B cell (primary cell): Measurements from ENCODE around the gene DCDC1. TPM values are rescaled to one million over a fixed set of nuclear protein-coding genes. Genes with fewer than 3 reads are reported as not detected.

Experiments used
- ATAC-seq: fragments of 200-7000 bp; cut with Tn5 transposase; one replicate; pipeline ENCODE4 v1.10.0; 2021; ENCODE audit warnings: low read depth, mild to moderate bottlenecking, moderate number of reproducible peaks, moderate library complexity
- CTCF ChIA-PET: fragments of 350-600 bp; sonication (Branson Sonifier 250); formaldehyde crosslinking; loops from one replicate; lab custom pipeline; 2021; ENCODE audit warnings: antibody characterized with exemption, inconsistent platforms; lab: Charles Lee
- POLR2A ChIA-PET: fragments of 350-600 bp; sonication (Branson Sonifier 250); formaldehyde crosslinking; loops from one replicate; lab custom pipeline; 2021; ENCODE audit warnings: antibody characterized with exemption; lab: Charles Lee
- DNase-seq: peaks from one replicate; pipeline ENCODE4 v3.0.0; 2013
- H2AFZ ChIP-seq: 2 replicates; pipeline ENCODE4 v1.6.1; 2012; ENCODE audit warnings: mild to moderate bottlenecking, low read depth, low read length; ENCODE audit not compliant: insufficient read depth, poor library complexity, severe bottlenecking
- H3K27ac ChIP-seq, 2 donors: 1 replicate in 1 of 2; 2 replicates in 1 of 2; pipeline ENCODE4 v1.5.1; 2012 to 2013; ENCODE audit warnings: low read length in 2 of 2, mild to moderate bottlenecking in 2 of 2, moderate library complexity in 1 of 2
- H3K27me3 ChIP-seq, 4 experiments: fragments of 200-600 bp in 1 of 4; sonication (generic) in 1 of 4; replicated peaks in 1 of 4; 1 replicate in 2 of 4; 2 replicates in 2 of 4; pipeline versions ENCODE4 v1.6.1 to v1.7.0; 2013 to 2016; ENCODE audit warnings: low read length in 3 of 4, mild to moderate bottlenecking in 2 of 4, mixed read lengths in 1 of 4, moderate library complexity in 1 of 4; ENCODE audit not compliant: insufficient read depth in 4 of 4, control insufficient read depth in 3 of 4; ENCODE audit errors: control extremely low read depth in 1 of 4
- H3K36me3 ChIP-seq, 2 experiments: replicated peaks in 1 of 2; 1 replicate in 1 of 2; 2 replicates in 1 of 2; pipeline versions ENCODE4 v1.6.1 to v1.7.1; 2013; ENCODE audit warnings: low read length in 1 of 2; ENCODE audit not compliant: insufficient read depth in 2 of 2, control insufficient read depth in 1 of 2; ENCODE audit errors: control extremely low read depth in 1 of 2, extremely low read depth in 1 of 2
- H3K4me1 ChIP-seq, 2 donors: fragments of 200-600 bp in 1 of 2; sonication (generic) in 1 of 2; 1 replicate in 1 of 2; 2 replicates in 1 of 2; pipeline versions ENCODE4 v1.5.1 to v1.6.1; 2013 to 2017; ENCODE audit warnings: low read length in 2 of 2; ENCODE audit not compliant: control insufficient read depth in 2 of 2, insufficient read depth in 2 of 2
- H3K4me2 ChIP-seq: replicated peaks from 2 replicates; pipeline ENCODE3; 2012; ENCODE audit warnings: mild to moderate bottlenecking, low read depth, low read length; ENCODE audit not compliant: poor library complexity, severe bottlenecking
- H3K4me3 ChIP-seq, 5 experiments: fragments of 200-600 bp in 1 of 5; sonication (generic) in 1 of 5; 1 replicate in 3 of 5; 2 replicates in 2 of 5; pipeline versions ENCODE4 v1.5.1 to v1.7.0; 2011 to 2016; ENCODE audit warnings: low read length in 4 of 5, mild to moderate bottlenecking in 4 of 5, low read depth in 2 of 5, control low read depth in 1 of 5, moderate library complexity in 1 of 5; ENCODE audit not compliant: insufficient read depth in 1 of 5; ENCODE audit errors: control extremely low read depth in 1 of 5, extremely low read depth in 1 of 5
- H3K79me2 ChIP-seq: fragments of 200-600 bp; sonication (generic); one replicate; pipeline ENCODE4 v1.6.0; 2016; ENCODE audit warnings: low read length; ENCODE audit not compliant: control insufficient read depth, insufficient read depth
- H3K9ac ChIP-seq: fragments of 200-600 bp; sonication (generic); 2 replicates; pipeline ENCODE4 v1.6.1; 2017; ENCODE audit warnings: mild to moderate bottlenecking, low read length, moderate library complexity
- H3K9me3 ChIP-seq, 3 donors: one replicate each; pipeline versions ENCODE4 v1.6.1 to v1.7.1; 2013; ENCODE audit warnings: low read length in 2 of 3; ENCODE audit not compliant: control insufficient read depth in 2 of 3, insufficient read depth in 1 of 3; ENCODE audit errors: control extremely low read depth in 1 of 3
- H4K20me1 ChIP-seq: 2 replicates; pipeline ENCODE4 v1.6.0; 2012; ENCODE audit warnings: mild to moderate bottlenecking, low read length; ENCODE audit not compliant: insufficient read depth, control insufficient read depth, poor library complexity, severe bottlenecking
- H3K27ac Mint-ChIP-seq: one replicate; pipeline ENCODE4 v1.8.0; 2021; ENCODE audit warnings: mixed read lengths
- H3K27me3 Mint-ChIP-seq: one replicate; pipeline ENCODE4 v1.8.0; 2021; ENCODE audit warnings: mixed read lengths
- H3K4me1 Mint-ChIP-seq: one replicate; pipeline ENCODE4 v1.8.0; 2021; ENCODE audit warnings: mixed read lengths
- H3K4me3 Mint-ChIP-seq: one replicate; pipeline ENCODE4 v1.8.0; 2021; ENCODE audit warnings: mixed read lengths
- H3K9me3 Mint-ChIP-seq: one replicate; pipeline ENCODE4 v1.8.0; 2022; ENCODE audit warnings: mixed read lengths; ENCODE audit not compliant: insufficient read depth
- EZH2 ChIP-seq: IDR thresholded peaks from 2 replicates; pipeline ENCODE4 v1.6.1; 2012; ENCODE audit warnings: borderline replicate concordance, low read depth, mild to moderate bottlenecking, moderate library complexity, low read length; ENCODE audit not compliant: insufficient read depth, poor library complexity, severe bottlenecking
- WGBS: methylation state at CpG from one replicate; pipeline ENCODE4 v1.1.5; 2013; ENCODE audit warnings: missing lambda C conversion rate; ENCODE audit not compliant: insufficient coverage; 5-methylcytosine and 5-hydroxymethylcytosine counted together
- intact Hi-C: fragments of 100-400 bp; cut with micrococcal nuclease; formaldehyde crosslinking; loops from one replicate; pipeline ENCODE4 v1.10.0; 2022
- polyA plus RNA-seq: library from polyadenylated mRNA; depleted of rRNA; stranded (reverse); fragments of >200 nt; gene quantifications from 2 replicates; pipeline ENCODE4 v1.2.3, GENCODE V29; 2012
- total RNA-seq, 2 donors: library from RNA; stranded (reverse); fragments of 120-200 nt in 1 of 2; gene quantifications; 1 replicate in 1 of 2; 2 replicates in 1 of 2; pipeline versions ENCODE4 v1.2.3 to v1.2.4, GENCODE V29; 2013 to 2022
- TF ChIP-seq, protein P1 (sequence below): fragments of 200-600 bp; IDR thresholded peaks from one replicate; pipeline ENCODE4 v1.8.0; 2022; ENCODE audit warnings: antibody characterized with exemption, mild to moderate bottlenecking

DCDC1 gene
- total and polyA plus RNA-seq, 2 donors (not counting 1 experiment from before 2014, with no cell fraction given) = not detected

DNA sequence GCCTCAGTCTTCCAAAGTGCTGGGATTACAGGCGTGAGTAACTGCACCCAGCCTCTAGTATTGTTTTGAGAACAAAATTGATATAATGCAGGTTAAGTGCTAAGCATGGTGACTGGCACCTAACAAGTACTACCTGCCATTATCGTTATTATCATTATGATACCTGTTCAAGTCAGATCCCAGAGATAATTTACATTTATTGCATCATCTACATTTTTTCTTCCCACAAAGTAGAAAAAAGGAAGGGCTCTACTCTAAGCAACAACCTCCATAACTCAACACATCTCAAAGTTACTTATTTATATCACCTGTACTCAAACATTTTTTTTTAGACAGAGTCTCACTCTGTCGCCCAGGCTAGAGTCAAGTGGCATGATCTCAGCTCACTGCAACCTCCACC, 42.1 kb downstream of the DCDC1 start:
- H3K27me3 Mint-ChIP-seq = no peaks in the 10 kb centered on the region

DNA sequence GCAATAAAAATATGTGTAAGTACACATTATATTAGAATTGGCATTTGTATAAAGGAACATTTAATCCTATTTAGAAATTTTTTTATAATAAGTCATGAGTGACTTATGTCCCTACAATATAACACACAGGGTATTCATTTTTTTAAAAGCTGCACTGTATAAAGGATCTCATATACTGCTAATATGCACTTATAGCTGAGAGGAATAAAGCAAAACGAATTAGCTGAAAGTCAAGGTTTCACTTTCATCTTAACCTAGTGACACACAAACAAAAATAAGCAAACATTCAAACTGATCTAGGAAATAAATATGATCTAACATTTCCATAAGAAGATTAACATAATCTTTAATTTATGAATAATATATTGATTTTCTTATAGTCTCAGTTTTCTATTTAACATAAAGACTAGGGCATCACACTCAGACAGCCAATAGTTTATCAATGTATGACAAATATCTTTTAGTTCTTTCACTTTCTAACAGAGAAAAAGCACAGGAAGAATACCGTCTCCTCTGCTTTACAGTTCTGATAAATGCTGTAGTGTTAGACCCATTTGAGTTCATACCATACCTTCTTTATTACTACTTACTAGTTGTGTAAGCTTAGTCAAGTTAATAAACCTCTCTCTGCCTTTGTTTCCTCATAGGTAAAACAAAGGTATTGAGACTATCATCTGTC, 42.9 kb downstream of the DCDC1 start:
- H3K9me3 Mint-ChIP-seq = no peaks in the 10 kb centered on the region
- no peak for TF ChIP-seq EZH2
- TF ChIP-seq, protein P1, sequence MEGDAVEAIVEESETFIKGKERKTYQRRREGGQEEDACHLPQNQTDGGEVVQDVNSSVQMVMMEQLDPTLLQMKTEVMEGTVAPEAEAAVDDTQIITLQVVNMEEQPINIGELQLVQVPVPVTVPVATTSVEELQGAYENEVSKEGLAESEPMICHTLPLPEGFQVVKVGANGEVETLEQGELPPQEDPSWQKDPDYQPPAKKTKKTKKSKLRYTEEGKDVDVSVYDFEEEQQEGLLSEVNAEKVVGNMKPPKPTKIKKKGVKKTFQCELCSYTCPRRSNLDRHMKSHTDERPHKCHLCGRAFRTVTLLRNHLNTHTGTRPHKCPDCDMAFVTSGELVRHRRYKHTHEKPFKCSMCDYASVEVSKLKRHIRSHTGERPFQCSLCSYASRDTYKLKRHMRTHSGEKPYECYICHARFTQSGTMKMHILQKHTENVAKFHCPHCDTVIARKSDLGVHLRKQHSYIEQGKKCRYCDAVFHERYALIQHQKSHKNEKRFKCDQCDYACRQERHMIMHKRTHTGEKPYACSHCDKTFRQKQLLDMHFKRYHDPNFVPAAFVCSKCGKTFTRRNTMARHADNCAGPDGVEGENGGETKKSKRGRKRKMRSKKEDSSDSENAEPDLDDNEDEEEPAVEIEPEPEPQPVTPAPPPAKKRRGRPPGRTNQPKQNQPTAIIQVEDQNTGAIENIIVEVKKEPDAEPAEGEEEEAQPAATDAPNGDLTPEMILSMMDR = no peak
- H4K20me1 ChIP-seq = no peaks in the 10 kb centered on the region
- no peaks in the 10 kb centered on the region for H3K9me3 ChIP-seq
- no peak overlapping the region for H3K27ac ChIP-seq
- ATAC-seq = no peak
- peak overlapping the region; percentile 7 for H3K4me2 ChIP-seq
- H3K4me1 Mint-ChIP-seq = peaks cover 3% of the 10 kb centered on the region
- DNase-seq = no peak
- H3K27me3 Mint-ChIP-seq = no peaks in the 10 kb centered on the region
- H3K9ac ChIP-seq = no peak overlapping the region
- no peaks in the 10 kb centered on the region for H3K27me3 ChIP-seq
- no peak overlapping the region for H3K27ac Mint-ChIP-seq
- no peaks in the 10 kb centered on the region for H3K36me3 ChIP-seq
- H3K79me2 ChIP-seq = no peaks in the 10 kb centered on the region
- intact Hi-C loops = no loop called here
- no peak overlapping the region for H3K4me3 Mint-ChIP-seq
- no CpG with 5 or more reads among the region's 2 CpGs for WGBS
- ChIA-PET POLR2A (no interaction called here), CTCF (no interaction called here)
- H3K4me1 ChIP-seq = no peaks in the 10 kb centered on the region
- no peak overlapping the region for H3K4me3 ChIP-seq
- no peak overlapping the region for H2AFZ ChIP-seq

More for the DNA sequence above, 42.1 kb downstream of the DCDC1 start:
- H3K27me3 ChIP-seq = no peaks in the 10 kb centered on the region
- no peaks in the 10 kb centered on the region for H3K4me1 ChIP-seq
- no peak overlapping the region for H3K4me2 ChIP-seq
- H4K20me1 ChIP-seq = no peaks in the 10 kb centered on the region
- ChIA-PET POLR2A (no interaction called here), CTCF (no interaction called here)
- intact Hi-C loops = no loop called here
- no peaks in the 10 kb centered on the region for H3K36me3 ChIP-seq
- no peak overlapping the region for H3K4me3 ChIP-seq
- H3K9me3 ChIP-seq = no peaks in the 10 kb centered on the region
- H2AFZ ChIP-seq = no peak overlapping the region
- Mint-ChIP-seq H3K9me3 (no peaks in the 10 kb centered on the region), H3K27ac (no peak overlapping the region), H3K4me1 (peaks cover 3% of the 10 kb centered on the region), H3K4me3 (no peak overlapping the region)
- ATAC-seq = no peak
- TF ChIP-seq EZH2 = no peak
- TF ChIP-seq, protein P1 = no peak
- 90% methylated on average over 2 of the region's 3 CpGs for WGBS
- no peak for DNase-seq
- H3K27ac ChIP-seq = no peak overlapping the region
- H3K9ac ChIP-seq = no peak overlapping the region
- no peaks in the 10 kb centered on the region for H3K79me2 ChIP-seq
